Stimulated activated CD8-positive, alpha-beta memory T cell treated with anti-CD3 and anti-CD28 coated beads, Interleukin-7, amount 100 ng/mL, for 4 hours (primary cell): ENCODE results near the gene COMTD1.
A peak's percentile ranks its signal among the peaks of the same experiment; 100 is the strongest.
"Not testable (repeated sequence)": the region's sequence is repeated elsewhere in the genome, so short reads cannot be mapped to it uniquely, and the experiment has no call there.

Experiments used
- DNase-seq, 2 donors: peaks; one replicate each; pipeline ENCODE4 v3.0.0-alpha.2; 2020; ENCODE audit warnings: low read depth in 2 of 2

COMTD1 gene

DNA sequence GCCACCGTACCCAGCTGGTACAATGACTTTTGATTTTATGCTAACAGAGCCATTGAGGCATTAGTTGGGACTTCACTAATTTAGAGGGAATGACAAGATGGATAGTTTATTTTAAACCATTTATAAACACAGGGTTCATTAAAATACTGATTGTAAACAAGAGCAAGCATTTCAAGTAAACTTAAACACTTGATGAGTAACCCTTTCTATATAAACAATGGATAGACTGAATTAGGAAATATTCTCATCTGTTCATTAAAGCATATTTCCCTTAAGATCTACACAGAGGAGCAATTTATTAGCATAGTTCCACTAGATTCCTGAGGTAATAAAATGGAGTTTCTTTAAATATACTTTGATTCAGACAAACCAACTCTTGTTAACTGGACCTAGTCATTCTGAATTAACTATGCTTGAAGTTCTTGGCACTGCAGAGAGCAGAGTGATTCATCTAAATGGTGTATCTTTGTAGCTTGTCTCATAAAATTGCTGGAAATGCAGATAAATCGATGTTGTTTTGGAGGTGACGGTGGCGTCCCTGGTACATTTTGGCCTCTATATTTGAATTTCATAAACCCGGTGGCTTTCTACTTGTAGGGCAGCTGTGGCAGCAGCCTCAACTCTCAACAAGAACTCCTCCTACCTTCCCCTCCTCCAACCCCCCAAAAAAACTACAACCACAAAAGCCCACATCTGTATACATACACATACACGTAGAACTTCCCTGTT lies 40.6 kb downstream of the COMTD1 start:
- no peak for DNase-seq

GRCh38 chr10:75194625-75195024 lies 41.1 kb downstream of the COMTD1 start:
- DNase-seq: not testable (repeated sequence)

- no peak for DNase-seq
Observed at GRCh38 chr10:75191821-75192568, 43.8 kb downstream of the COMTD1 start.

GRCh38 chr10:75189266-75190096 lies 46.3 kb downstream of the COMTD1 start:
- DNase-seq: no peak

GRCh38 chr10:75188522-75188921 lies 47.2 kb downstream of the COMTD1 start:
- not testable (repeated sequence) for DNase-seq

DNA sequence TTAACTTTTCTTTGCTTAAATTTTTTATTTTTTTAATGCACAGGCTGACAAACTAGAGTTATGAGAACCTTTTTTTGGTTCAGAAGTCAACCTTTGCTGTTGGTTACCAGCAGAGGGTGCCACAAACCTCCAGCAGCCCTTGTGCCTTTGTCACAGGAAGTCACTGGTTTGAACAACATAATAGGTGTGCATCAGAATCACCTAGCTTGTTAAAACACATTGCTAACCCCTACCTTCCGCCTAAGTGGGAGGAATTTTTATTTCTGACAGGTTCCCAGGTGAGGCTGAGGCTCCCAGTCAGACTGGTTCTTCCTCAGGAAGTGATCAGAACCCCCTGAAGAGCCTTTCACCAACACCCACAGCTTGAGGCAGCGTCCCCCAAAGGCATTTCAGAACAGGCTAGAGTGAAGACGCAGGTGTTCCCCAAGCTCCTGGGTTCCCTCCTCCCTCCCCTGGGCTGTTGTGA lies 47.8 kb downstream of the COMTD1 start:
- peak; percentile 48 to 59 for DNase-seq

DNA sequence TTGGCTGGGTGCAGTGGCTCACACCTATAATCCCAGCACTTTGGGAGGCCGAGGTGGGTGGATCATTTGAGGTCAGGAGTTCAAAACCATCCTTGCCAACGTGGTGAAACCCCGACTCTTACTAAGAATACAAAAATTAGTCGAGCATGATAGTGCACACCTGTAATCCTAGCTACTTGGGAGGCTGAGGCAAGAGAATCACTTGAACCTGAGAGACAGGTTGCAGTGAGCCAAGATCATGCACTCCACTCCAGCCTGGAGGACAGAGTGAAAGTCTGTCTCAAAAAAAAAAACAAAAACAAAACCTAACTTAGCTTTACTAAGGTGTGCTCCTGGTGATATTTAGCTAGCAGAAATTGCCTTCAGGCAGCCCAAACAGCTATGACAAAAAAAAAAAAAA lies 49.4 kb downstream of the COMTD1 start:
- no peak for DNase-seq
